HK-2 (cell line): ENCODE data around the gene LRCH1.

ENCODE experiments used
- DNase-seq: peaks from one replicate; pipeline ENCODE4 v3.0.0-alpha.2; 2018; ENCODE audit not compliant: unreplicated experiment

LRCH1 gene

DNA sequence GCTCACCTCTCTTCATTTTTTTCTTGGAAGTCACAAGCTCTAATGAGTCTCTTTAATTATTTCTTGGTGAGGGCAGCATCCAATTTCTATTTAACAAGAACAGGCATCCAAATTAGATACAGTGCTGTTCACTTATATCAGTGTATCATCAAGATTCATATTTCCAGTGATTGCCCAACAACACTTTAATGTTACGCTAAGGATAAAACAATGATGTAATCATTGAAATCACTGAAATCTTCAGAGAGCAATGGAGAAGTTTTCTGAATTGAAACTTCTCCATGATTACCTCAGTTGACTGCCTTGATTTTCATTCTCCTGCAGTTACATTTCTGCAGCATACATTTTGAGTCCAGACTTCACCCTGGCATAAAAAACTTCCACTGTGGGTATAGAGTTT, 17.1 kb upstream of the LRCH1 start:
- DNase-seq: no peak

DNA sequence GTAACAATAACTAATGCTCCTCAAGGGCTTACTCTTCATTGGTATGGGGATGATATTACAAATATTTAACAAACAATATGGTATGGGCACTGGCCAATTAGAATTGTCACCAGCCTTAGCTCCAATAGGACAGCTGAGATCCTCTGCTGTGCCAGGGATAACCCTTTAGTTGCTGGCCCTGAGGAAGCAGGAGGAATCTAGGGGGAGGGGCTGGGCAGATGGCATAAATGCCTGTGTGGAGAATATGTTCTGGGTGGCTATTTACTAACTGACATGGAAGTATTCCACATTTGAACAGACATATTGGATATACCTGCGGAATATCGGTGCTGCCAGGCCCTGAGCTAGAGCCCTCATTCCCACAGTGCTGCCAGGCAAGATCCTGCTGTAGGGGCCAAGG, 16.6 kb upstream of the LRCH1 start:
- DNase-seq: no peak

DNA sequence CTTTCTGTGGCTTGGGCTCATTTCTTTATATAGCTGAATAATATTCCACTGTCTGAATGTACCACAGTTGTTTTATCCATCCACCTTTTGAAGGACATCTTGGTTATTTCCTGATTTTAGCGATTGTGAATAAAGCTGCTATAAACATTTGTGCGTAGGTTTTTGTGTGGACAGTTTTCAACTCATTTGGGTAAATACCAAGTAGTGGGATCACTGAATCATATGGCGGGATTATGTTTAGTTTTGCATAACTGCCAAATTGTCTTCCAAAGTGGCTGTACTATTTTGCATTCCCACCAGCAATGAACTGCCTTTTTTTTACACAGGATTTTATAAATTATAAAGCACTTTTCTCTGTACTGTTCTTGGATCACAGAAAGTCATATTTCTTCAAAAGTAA, 13.7 kb upstream of the LRCH1 start:
- DNase-seq: no peak

DNA sequence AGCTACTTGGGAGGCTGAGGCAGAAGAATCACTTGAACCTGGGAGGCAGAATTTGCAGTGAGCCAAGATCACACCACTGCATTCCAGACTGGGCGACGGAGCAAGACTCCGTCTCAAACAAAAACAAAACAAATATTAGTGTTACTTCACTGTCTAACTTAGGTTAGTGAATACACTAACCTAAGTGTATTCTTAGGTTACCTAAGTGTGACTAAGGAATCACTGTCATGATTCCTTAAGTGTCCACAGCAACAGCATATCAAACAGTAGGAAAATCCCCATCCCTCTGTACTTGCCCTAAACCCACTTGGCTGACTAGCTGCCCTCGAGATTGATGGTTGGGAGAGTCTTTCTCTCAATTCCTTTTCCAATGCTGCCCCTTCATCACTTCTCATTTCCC, 11.8 kb upstream of the LRCH1 start:
- peak; percentile 1 for DNase-seq

DNA sequence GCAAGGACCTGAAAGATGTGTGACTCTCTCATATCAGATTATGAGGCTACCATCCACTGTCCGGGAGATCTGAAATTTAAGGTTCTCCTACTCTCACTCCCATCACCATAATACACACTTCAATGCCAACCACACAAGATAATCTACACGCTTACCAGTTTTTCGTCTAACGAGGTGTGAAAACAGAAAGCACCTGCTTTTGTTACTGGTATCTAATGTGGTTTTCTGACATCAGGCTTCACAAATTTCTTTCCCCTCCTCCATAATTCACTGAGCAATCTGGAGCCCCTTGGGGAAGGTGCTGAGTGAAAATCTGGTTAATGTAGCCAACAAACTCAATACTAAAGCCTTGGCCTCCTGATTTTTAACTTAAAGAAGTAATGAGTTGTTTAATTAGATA, 10.1 kb upstream of the LRCH1 start:
- no peak for DNase-seq

DNA sequence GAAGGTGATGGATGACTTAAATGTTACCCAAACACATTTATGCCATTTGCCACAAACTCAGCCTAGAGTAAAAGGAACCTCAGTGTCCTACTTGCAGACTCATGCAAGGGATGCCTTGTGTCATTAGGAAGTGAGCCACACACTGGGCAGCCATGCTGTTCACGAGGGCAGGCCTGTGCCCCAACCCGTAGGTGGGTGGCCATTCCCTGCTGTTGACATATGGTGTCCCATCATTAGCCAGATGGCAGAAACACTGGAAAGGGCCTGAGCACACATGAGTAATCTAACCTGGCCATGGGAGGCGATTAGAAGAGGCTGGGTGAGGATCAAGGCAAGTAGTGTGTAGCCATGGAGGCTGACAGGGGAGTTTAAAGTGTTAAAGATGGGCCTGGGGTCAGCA, 9.7 kb upstream of the LRCH1 start:
- no peak for DNase-seq

DNA sequence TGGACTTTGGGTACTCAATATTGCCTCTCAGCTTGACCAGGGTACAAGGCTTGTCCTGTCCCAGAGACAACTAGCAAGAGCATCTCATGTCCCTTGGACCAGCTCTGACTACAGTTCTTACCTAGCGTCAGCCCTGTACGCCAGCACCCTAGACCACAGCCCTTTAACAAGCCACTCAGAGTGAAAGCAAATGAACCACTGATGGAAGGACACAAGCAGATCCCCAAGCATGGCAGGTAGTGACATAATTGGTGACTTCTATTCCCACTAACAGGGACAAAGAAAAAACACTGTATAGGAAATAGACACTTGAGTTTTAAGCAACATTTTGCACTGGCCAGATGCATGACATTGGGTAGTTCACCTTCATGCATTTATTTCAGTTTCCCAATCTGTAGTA, 8.8 kb upstream of the LRCH1 start:
- no peak for DNase-seq

DNA sequence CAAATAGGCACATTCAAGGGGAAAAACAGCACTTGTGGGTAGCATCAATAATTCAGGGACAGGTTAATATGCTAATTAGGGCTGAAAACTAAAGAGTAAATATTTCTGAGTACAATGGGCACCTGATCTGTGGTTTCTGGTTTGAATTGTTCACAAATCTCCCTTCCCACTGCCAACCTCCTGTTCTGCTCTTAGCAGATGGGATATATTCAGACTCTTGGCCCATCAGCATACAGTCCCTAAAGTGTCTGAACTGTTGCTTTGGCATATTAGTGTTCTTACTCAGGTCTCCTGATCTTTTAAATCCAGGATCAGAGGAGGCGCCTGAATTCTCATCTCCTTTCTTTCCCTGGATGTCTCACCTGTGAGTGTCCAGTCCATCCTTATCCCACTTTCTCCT, 8.2 kb upstream of the LRCH1 start:
- DNase-seq: no peak

DNA sequence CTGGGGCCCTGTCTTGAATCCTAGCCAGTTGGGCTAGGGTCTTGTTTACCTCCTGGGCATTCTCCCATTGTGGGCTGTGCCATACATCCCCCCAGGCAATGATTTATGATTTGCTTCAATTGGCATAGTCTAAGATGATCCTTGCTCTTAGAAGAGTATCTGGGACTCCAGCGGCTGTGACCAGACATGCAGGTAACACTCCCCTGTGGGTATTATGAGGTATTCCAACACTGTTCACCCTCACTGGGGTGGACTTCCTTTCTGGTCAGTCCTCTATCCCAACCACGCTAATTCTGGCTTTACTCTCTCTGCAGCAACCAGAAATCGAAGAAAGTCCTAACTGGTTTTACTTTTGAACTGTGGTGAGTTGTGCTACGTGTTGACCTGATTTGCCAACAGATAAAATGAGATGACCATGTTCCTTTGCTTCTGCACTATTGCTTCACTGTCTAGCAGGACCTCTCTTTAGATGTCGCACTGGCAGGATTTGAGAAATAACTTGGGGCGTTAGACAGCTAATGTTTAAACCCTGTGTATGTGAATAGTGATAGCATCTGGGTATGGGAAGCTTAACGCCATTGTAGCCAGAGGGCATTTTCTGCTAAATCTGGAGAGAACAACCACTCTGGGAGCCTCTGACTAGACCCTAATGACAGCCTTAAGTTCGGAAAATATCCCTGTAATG, 6.7 kb upstream of the LRCH1 start:
- no peak for DNase-seq

DNA sequence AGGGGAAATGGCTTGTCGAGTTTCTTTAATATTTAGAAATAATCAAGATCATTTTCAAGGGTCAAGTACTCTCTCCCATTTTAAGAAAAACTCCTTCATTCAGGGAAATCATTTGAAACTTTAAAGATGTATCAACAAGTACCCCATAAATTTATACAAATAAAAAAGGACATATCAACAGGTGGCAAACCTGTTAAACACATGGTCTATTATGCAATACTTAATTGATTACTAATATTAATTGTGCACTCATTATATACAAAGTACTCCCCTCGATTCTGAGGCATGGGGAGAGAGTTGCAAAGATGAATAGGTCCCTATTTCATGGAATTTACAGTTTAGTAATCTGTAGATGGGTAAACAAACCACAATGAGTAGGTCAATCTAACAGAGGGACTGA, 2.1 kb upstream of the LRCH1 start:
- DNase-seq: no peak

DNA sequence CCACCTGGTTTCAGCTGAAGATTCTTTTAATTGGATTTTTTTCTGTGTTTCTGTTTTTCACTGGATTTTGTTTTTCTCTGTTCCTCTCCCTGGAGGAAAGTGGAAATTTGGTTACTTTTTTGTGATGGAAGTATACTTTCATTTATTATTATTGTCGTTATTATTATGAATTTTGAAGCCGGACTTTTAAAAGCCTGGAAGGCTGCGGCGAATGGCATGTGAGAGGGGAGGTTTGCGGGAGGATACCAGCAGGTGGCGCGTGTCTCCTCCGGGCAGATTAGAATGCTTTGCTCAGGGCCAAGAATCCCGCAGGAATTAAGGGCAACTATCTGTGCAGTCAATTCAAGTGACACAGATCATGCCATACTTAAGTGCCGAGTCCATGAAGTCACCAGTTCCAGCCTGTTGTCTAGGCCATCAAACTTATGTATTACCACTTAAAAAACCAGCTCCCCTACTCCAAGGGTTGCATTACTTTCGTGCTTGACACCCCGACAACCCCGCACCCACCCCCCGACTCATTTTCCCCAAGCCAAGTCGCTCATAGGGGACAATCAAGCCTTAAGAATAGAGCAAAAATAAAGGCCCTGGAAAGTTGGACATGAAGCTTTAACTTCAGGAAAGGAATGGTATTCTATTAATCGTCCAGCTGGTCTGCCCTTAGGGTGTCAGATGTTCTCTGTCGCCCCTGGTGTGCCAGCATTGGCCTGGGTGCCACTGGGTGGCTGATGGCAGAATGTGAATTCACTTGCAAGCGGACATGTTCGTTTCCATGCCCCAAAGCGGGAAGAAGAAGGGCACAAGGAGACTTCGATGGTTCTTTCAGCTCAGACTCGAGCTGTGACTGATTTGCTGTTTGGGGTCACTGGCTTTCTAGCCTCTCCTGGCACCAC, 1.3 kb upstream of the LRCH1 start:
- peak; percentile 71 for DNase-seq

DNA sequence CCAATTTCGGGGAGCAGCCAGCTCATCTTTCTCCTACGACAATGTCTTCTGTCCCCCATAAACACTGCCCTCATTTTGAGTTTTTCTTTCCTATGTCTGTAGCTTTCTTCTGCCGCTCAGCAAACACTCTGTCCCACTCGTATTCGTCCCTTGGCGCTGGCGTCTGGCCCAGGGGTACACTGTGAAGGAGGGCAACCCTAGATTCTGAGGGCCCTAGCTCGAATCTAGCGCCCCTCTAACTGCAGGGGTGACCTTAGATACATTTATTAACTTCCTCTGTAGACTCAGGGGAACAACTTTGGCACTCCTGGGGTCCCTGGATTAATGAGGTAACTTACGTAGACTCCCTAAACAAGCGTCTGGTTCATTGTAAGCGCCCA, 677 bp upstream of the LRCH1 start:
- DNase-seq: no peak

DNA sequence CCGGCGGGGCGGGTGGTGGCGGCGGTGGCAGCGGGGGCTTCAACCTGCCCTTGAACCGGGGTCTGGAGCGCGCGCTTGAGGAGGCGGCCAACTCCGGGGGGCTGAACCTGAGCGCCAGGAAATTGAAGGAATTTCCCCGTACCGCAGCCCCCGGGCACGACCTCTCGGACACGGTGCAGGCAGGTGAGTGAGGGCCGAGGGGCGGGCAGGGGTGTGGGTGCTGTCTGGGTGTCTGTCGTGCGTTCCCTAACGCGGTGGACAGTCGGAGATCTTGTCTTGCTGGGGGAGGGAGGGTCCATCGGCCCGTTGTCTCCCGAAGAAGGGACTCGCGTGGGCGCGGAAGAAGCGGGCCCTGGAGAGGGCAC, 533 bp downstream of the LRCH1 start:
- DNase-seq: peak; percentile 16

DNA sequence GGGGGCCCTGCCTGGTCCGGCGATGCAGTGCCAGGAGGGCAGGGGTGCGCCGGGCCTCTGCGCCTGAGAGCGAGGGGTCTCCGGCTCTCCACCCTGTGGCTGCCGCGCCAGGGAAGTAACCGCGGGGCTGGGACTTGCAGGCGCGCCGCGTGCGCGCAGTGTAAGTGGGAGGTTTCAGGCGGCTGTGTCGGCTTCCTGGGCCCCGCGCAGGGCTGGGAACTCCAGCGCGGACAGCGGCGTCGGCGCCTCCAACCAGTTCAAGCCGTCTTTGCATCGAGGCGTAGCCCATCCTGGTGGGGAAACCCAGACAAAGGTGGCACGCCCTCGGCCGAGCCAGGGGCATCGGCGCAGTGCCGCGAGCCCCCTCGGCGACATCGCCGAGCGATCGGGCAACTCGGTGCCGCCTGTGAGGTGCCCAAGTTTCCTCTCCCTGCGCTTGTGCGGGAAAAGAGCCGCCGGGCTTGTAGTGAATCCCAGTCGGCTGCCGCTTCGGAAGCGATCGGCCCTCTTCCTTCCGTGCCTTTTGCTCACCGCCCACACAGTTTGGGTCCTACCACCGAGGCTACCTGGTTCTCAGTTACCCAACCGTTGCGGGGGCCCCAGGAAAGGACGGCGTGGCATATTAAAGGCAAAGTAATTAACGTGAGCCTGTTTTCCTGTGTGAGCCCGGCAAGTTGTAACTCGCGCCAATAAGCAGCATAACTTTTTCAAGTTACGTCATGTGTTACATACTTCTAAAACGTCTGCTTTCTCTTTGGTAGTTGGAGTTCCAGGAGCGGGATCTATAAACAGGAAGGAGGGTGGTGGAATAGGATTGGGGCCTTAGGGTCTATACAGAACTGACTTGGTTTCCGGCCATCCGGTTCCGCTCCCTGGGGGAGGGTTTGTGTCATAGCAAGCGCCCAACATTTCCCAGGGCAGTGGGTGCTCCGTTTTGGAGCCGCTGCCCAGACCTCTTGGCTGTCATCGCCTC, 1.2 kb downstream of the LRCH1 start:
- DNase-seq: peak; percentile 68

DNA sequence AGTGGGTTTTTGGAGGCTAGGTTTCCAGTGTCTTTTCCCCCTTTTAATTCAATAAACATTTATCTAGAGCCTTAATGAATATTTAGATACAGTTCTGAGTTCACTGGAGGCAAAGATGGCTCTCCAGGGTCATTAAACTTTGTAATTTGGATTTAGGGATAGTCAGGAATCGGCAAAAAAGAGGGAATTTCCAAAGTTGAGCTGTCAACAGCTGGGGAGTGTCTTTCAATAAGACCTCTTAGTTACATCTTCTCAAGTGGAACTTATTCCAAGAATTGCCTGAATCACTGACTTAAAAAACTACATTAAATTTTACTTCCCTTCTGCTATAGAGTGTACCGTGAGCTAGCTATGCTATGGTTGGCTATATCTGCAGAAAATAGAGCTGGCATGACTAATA, 2.0 kb downstream of the LRCH1 start:
- no peak for DNase-seq

DNA sequence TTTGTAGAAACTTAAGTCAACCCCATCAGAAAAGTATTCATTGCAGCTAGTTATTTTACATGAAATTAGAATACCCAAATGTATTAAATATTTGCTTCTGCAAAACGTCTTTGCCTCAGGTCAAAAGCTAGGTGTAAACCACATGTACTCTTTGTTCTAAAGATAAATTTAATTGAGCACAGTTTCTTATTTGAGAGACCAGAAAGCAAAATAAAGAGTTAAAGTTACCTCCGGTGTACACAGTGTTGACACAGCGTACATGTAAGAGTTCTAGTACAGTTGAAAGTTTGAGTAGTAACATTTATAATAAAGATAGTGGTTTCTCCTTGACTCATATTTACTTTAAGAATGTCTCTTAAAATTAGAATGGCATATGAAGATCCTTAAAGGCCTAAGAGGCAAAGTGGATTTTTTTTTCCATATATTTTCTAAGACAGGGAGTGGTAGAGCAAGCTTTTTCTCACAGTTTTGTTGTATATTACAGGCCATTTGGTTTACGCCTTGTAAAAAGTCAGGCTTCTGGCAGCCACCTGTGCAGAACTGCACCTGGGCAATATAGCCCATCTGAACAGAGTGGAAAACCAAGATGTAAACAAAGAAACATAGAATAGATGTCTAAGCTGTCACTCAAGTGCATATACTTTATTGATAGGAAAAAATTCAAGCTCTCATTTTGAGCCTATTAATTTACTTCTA, 2.9 kb downstream of the LRCH1 start:
- no peak for DNase-seq

DNA sequence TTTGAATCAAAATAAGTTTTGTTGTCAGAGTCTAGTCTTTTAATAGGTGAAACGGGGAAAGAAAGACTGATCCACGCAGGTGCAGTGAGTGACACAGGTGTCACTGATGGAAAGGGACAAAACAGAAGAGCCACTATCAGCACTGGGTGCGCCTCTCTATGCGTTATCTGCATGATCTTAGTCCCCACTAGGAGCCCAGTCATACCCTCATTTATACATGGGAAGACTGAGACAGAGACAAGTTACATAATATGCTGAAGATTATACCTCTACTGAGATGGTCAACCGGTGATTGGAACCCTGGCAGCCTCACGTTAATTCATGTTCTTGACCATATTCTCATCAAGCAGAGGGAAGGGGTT, 3.4 kb downstream of the LRCH1 start:
- DNase-seq: no peak

DNA sequence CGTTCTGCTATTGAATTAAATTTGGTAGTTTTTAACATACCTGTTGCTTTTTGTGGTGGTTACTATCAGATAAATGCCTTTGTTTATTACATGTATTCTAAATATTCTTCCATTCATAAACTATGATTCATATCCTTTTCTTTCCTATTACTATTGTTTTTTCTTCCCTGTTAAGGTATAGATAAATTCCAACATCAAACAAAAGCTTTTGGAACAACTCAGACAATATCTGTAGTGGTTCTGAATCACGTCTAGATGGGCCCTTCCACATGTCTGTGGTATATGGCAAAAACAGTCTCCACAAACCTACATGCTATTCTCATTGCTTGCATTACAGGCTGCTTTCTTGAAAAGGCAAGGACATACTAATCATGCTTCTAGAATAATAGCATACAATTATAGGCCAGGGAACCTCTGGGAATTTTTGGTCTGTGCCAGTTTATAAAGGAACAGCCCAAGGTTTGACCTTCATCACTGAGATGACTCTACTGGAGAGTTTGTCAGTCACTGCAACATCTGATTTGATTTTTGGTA, 6.4 kb downstream of the LRCH1 start:
- DNase-seq: no peak

DNA sequence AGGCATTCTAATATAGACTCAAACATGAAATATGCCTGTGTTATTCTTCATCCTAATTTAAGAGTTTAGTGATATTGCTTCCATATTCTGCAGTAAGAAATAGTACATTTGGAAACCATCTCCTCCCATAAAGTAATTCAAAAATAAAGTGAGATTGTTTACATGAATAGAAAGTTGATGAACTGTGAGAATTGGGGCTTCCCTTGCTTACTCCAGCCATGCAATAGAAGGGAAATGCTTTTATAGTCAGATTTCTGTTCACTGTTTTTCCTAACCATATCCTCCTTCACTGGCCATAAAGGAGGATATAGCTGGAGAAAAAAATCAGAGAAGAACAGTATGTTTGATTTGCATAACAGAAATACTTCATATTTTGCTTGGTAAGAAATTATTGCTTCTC, 7.8 kb downstream of the LRCH1 start:
- DNase-seq: no peak

DNA sequence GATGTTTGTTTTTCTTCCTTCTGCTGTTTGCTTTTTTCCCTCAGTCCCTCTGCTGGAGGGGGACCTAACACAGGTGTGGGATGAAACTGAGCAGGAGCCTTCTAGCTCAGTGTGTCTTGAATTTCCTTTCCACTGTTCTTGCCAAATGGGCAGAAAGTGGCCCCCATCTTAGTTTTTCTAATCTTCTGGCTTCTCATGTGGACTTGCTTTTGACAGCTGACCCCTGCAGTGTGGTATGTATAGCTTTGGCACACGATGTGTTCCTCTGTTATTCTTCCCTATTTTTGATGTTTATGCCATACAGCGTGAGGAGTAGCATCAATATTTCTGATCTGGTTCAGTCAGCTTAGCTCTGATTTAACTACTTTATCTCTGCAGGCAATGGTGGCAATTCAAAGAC, 8.3 kb downstream of the LRCH1 start:
- DNase-seq: no peak

DNA sequence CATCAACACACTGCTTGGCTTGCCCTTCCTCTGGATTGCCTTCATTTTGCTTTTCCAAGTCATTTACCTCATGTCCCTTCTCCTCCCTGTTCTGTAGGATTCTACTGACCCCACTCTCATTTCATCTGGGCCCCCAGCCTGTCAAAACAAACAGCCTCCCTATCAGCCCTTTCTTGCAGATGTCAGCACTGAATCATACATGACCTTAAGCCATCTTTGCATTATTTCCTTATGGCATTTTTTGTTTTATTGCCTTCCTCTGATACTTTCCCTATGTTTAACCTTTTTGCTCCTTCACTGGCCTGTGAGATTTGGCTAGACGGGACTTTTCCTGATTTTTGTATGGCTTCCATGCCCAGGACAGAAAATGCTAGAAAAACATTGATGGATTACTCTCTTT, 8.7 kb downstream of the LRCH1 start:
- DNase-seq: no peak

DNA sequence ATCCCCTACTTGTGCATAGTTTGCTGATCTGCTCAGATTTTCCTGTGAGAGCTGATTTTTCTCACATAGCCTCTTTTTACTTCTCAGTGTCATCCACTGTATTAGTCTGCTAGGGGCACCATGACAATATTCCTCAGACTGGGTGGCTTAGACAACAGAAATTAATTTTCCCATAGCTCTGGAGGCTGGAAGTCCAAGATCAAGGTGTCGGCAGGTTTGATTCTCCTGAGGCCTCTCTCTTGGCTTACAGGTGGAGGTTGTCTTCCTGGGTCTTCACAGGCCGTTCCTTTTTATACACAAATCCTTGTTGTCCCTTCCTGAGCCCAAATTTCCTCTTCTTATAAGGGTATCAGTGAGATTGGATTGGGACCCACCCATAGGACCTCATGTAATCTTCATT, 9.2 kb downstream of the LRCH1 start:
- DNase-seq: no peak
